HEK293 (cell line): ENCODE results near the gene KIRREL1.

ENCODE experiments used
- CTCF ChIA-PET: fragments of 350-600 bp; formaldehyde crosslinking; extraction: SDS; loops from one replicate; lab custom pipeline; 2021; ENCODE audit warnings: antibody characterized with exemption; lab: Yijun Ruan, JAX
- POLR2A ChIA-PET: fragments of 300-600 bp; formaldehyde crosslinking; extraction: SDS; loops from one replicate; lab custom pipeline; 2020; ENCODE audit warnings: antibody characterized with exemption, inconsistent platforms; lab: Yijun Ruan, JAX
- H3K27ac ChIP-seq: fragments of 200-500 bp; sonication (Bioruptor generic); 2 replicates; pipeline ENCODE4 v1.5.1; 2014; ENCODE audit warnings: low read depth, low read length, control low read depth, inconsistent platforms; ENCODE audit errors: extremely low read depth
- H3K36me3 ChIP-seq, 2 experiments: fragments of 200-500 bp in 1 of 2; sonication (Bioruptor generic) in 1 of 2; 1 replicate in 1 of 2; 2 replicates in 1 of 2; pipeline ENCODE4 v1.5.1; 2014 to 2017; ENCODE audit warnings: inconsistent platforms in 2 of 2, low read length in 2 of 2; ENCODE audit not compliant: control insufficient read depth in 2 of 2, insufficient read depth in 1 of 2
- H3K4me1 ChIP-seq: fragments of 200-500 bp; sonication (Bioruptor generic); 2 replicates; pipeline ENCODE4 v1.5.1; 2014; ENCODE audit warnings: mild to moderate bottlenecking, low read length, inconsistent platforms; ENCODE audit not compliant: control insufficient read depth, insufficient read depth
- H3K4me3 ChIP-seq: 2 replicates; pipeline ENCODE4 v1.5.1; 2011; ENCODE audit warnings: low read depth, mild to moderate bottlenecking, control low read depth, low read length, moderate library complexity
- H3K9me3 ChIP-seq: fragments of 200-500 bp; sonication (Bioruptor generic); 2 replicates; pipeline ENCODE4 v1.5.1; 2014; ENCODE audit warnings: low read depth, low read length, inconsistent platforms; ENCODE audit not compliant: control insufficient read depth, insufficient read depth
- BCL11B ChIP-seq: fragments of 450-650 bp; formaldehyde crosslinking; IDR thresholded peaks from 2 replicates; pipeline ENCODE4 v1.5.1; 2016; ENCODE audit warnings: low read depth, missing biosample characterization, missing genetic modification characterization
- GFI1B ChIP-seq: fragments of 450-650 bp; formaldehyde crosslinking; IDR thresholded peaks from 2 replicates; pipeline ENCODE4 v1.5.1; 2016; ENCODE audit warnings: missing biosample characterization, missing genetic modification characterization
- KLF16 ChIP-seq: fragments of 450-650 bp; formaldehyde crosslinking; IDR thresholded peaks from 2 replicates; pipeline ENCODE4 v1.5.1; 2017; ENCODE audit warnings: missing biosample characterization, missing genetic modification characterization
- KLF9 ChIP-seq: fragments of 450-650 bp; formaldehyde crosslinking; IDR thresholded peaks from 2 replicates; pipeline ENCODE4 v1.5.1; 2016; ENCODE audit warnings: missing biosample characterization, missing genetic modification characterization, low read depth
- OSR2 ChIP-seq: fragments of 450-650 bp; formaldehyde crosslinking; IDR thresholded peaks from 2 replicates; pipeline ENCODE4 v1.5.1; 2016; ENCODE audit warnings: missing biosample characterization, missing genetic modification characterization
- YY1 ChIP-seq: fragments of 450-650 bp; formaldehyde crosslinking; IDR thresholded peaks from 2 replicates; pipeline ENCODE4 v1.5.1; 2018; ENCODE audit warnings: missing biosample characterization, missing genetic modification characterization
- ZBTB48 ChIP-seq: fragments of 450-650 bp; formaldehyde crosslinking; IDR thresholded peaks from 2 replicates; pipeline ENCODE4 v1.5.1; 2016; ENCODE audit warnings: missing biosample characterization, missing genetic modification characterization
- ZNF10 ChIP-seq: fragments of 450-650 bp; formaldehyde crosslinking; IDR thresholded peaks from 2 replicates; pipeline ENCODE4 v1.5.1; 2017; ENCODE audit warnings: missing biosample characterization, missing genetic modification characterization
- ZNF157 ChIP-seq: fragments of 450-650 bp; formaldehyde crosslinking; IDR thresholded peaks from 2 replicates; pipeline ENCODE4 v1.5.1; 2016; ENCODE audit warnings: missing biosample characterization, missing genetic modification characterization
- ZNF24 ChIP-seq: fragments of 450-650 bp; formaldehyde crosslinking; IDR thresholded peaks from 2 replicates; pipeline ENCODE4 v1.5.1; 2016; ENCODE audit warnings: missing biosample characterization, missing genetic modification characterization
- ZNF48 ChIP-seq: fragments of 450-650 bp; formaldehyde crosslinking; IDR thresholded peaks from 2 replicates; pipeline ENCODE4 v1.5.1; 2016; ENCODE audit warnings: missing biosample characterization, missing genetic modification characterization
- ZNF629 ChIP-seq: fragments of 450-650 bp; formaldehyde crosslinking; IDR thresholded peaks from 2 replicates; pipeline ENCODE4 v1.5.1; 2017; ENCODE audit warnings: missing biosample characterization, missing genetic modification characterization
- ZNF654 ChIP-seq: fragments of 450-650 bp; formaldehyde crosslinking; IDR thresholded peaks from 2 replicates; pipeline ENCODE4 v1.5.1; 2016; ENCODE audit warnings: low read depth, missing biosample characterization, missing genetic modification characterization
- ZNF658 ChIP-seq: fragments of 450-650 bp; formaldehyde crosslinking; IDR thresholded peaks from 2 replicates; pipeline ENCODE4; 2016; ENCODE audit warnings: missing biosample characterization, missing genetic modification characterization
- ZNF677 ChIP-seq: fragments of 450-650 bp; IDR thresholded peaks from 2 replicates; pipeline ENCODE4 v1.5.0; 2018; ENCODE audit warnings: missing biosample characterization, mild to moderate bottlenecking, missing genetic modification characterization, moderate library complexity
- ZNF747 ChIP-seq: fragments of 450-650 bp; formaldehyde crosslinking; IDR thresholded peaks from 2 replicates; pipeline ENCODE4 v1.5.1; 2016; ENCODE audit warnings: missing biosample characterization, missing genetic modification characterization
- ZNF768 ChIP-seq: fragments of 450-650 bp; formaldehyde crosslinking; IDR thresholded peaks from 2 replicates; pipeline ENCODE4 v1.5.1; 2018; ENCODE audit warnings: missing biosample characterization, mild to moderate bottlenecking, missing genetic modification characterization
- ZNF776 ChIP-seq: fragments of 450-650 bp; formaldehyde crosslinking; IDR thresholded peaks from 2 replicates; pipeline ENCODE4 v1.5.0; 2017; ENCODE audit warnings: missing biosample characterization, missing genetic modification characterization, borderline replicate concordance
- TF ChIP-seq, protein P1 (sequence below): fragments of 450-650 bp; formaldehyde crosslinking; IDR thresholded peaks from 2 replicates; pipeline ENCODE4 v1.5.1; 2016; ENCODE audit warnings: missing biosample characterization, missing genetic modification characterization
- TF ChIP-seq, protein P2 (sequence below): fragments of 450-650 bp; formaldehyde crosslinking; IDR thresholded peaks from 2 replicates; pipeline ENCODE4 v1.5.1; 2016; ENCODE audit warnings: missing biosample characterization, missing genetic modification characterization
- TF ChIP-seq, protein P3 (sequence below): fragments of 450-650 bp; formaldehyde crosslinking; IDR thresholded peaks from 2 replicates; pipeline ENCODE4 v1.5.1; 2016; ENCODE audit warnings: missing biosample characterization, missing genetic modification characterization
- TF ChIP-seq, protein P4 (sequence below): fragments of 450-650 bp; formaldehyde crosslinking; IDR thresholded peaks from 2 replicates; pipeline ENCODE4 v1.5.1; 2016; ENCODE audit warnings: missing biosample characterization, missing genetic modification characterization
- TF ChIP-seq, protein P5 (sequence below): sonication (generic); formaldehyde crosslinking; IDR thresholded peaks from 2 replicates; pipeline ENCODE4 v1.8.1; 2022; ENCODE audit warnings: mild to moderate bottlenecking, moderate library complexity, missing genetic modification reagents

KIRREL1 gene

DNA sequence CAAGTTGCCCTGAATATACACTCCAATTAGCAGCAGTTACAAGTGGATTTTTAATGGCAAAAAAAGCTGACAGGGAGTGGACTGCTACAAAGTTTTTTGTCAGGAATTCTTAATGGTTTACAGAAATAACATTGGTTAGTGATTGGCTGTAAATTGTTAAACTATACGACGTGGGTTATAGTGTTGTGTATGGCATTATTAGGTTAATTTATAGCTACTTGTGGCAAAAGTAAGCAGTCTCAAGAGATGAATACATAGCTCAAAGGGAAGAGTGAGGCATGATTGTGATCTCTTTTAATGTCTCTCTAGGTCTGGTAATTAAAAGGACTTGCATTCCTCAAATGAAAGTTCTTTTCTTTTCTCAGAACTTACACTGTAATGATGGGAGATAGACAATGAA lies 111.4 kb downstream of the KIRREL1 start:
- CTCF ChIA-PET: interaction anchor here (0.6 to 4.4 kb wide), 6 partner anchors 8 to 196 kb away, joined by 3 to 26 read pairs (median 12); no protein-coding TSS in a partner anchor
- POLR2A ChIA-PET: no interaction called here
- H3K4me3 ChIP-seq: no peak overlapping the region
- TF ChIP-seq ZNF24 (tag by site-specific recombination) (no peak), KLF9 (tag by site-specific recombination) (no peak), GFI1B (tag by site-specific recombination) (no peak), BCL11B (no peak), ZBTB48 (no peak), ZNF677 (tag by site-specific recombination) (no peak), ZNF48 (tag by site-specific recombination) (no peak)
- TF ChIP-seq, protein P1, sequence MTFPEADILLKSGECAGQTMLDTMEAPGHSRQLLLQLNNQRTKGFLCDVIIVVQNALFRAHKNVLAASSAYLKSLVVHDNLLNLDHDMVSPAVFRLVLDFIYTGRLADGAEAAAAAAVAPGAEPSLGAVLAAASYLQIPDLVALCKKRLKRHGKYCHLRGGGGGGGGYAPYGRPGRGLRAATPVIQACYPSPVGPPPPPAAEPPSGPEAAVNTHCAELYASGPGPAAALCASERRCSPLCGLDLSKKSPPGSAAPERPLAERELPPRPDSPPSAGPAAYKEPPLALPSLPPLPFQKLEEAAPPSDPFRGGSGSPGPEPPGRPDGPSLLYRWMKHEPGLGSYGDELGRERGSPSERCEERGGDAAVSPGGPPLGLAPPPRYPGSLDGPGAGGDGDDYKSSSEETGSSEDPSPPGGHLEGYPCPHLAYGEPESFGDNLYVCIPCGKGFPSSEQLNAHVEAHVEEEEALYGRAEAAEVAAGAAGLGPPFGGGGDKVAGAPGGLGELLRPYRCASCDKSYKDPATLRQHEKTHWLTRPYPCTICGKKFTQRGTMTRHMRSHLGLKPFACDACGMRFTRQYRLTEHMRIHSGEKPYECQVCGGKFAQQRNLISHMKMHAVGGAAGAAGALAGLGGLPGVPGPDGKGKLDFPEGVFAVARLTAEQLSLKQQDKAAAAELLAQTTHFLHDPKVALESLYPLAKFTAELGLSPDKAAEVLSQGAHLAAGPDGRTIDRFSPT (tag by site-specific recombination): no peak
- TF ChIP-seq, protein P2, sequence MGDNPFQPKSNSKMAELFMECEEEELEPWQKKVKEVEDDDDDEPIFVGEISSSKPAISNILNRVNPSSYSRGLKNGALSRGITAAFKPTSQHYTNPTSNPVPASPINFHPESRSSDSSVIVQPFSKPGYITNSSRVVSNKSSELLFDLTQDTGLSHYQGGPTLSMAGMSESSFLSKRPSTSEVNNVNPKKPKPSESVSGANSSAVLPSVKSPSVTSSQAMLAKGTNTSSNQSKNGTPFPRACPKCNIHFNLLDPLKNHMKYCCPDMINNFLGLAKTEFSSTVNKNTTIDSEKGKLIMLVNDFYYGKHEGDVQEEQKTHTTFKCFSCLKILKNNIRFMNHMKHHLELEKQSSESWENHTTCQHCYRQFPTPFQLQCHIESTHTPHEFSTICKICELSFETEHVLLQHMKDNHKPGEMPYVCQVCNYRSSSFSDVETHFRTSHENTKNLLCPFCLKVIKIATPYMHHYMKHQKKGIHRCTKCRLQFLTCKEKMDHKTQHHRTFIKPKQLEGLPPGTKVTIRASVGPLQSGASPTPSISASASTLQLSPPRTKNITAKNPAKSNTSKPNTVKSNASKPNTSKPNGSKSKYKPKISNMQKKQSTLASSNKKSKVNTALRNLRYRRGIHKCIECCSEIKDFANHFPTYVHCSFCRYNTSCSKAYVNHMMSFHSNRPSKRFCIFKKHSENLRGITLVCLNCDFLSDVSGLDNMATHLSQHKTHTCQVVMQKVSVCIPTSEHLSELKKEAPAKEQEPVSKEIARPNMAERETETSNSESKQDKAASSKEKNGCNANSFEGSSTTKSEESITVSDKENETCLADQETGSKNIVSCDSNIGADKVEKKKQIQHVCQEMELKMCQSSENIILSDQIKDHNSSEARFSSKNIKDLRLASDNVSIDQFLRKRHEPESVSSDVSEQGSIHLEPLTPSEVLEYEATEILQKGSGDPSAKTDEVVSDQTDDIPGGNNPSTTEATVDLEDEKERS: no peak
- TF ChIP-seq, protein P3, sequence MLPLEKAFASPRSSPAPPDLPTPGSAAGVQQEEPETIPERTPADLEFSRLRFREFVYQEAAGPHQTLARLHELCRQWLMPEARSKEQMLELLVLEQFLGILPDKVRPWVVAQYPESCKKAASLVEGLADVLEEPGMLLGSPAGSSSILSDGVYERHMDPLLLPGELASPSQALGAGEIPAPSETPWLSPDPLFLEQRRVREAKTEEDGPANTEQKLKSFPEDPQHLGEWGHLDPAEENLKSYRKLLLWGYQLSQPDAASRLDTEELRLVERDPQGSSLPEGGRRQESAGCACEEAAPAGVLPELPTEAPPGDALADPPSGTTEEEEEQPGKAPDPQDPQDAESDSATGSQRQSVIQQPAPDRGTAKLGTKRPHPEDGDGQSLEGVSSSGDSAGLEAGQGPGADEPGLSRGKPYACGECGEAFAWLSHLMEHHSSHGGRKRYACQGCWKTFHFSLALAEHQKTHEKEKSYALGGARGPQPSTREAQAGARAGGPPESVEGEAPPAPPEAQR (tag by site-specific recombination): no peak
- no peak overlapping the region for H3K27ac ChIP-seq
- H3K4me1 ChIP-seq: no peaks in the 10 kb centered on the region
- no peaks in the 10 kb centered on the region for H3K36me3 ChIP-seq
- H3K9me3 ChIP-seq: no peaks in the 10 kb centered on the region

DNA sequence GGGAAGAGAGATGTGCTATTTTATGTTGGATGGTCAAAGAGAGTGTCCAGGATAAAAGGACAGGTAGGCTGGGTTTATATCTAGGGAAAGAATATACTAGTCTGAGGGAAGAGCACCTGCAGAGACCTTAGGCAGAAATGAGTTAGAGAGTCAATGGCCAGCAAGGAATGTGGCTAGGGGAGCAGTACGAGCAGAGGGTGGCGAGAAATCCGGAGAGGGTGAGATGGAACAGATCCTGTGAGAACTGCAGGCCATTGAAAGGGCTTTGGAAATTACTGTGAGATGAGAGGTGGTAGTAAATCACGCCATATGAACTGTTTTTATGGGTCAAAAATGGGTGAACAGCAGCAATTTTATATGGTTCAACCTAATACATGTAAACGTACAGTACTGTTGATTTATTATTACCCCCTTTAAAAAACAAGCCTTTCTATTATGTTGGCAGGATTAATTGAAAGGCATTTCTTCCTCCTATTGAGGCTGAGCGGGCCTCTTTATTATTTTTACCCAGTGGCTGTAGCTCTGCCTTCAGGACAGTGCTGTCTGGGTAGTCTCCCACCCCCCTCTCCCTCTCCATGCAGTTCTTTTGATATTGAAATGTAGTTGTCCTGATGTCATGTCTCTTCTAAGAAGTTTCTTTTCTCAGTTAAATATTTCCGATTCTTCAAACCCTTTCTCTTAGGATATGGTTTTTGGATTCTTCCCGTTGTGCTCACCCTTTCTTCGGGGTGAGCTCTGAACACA lies 112.1 kb downstream of the KIRREL1 start:
- H3K27ac ChIP-seq: no peak overlapping the region
- H3K36me3 ChIP-seq: no peaks in the 10 kb centered on the region
- no peaks in the 10 kb centered on the region for H3K9me3 ChIP-seq
- CTCF ChIA-PET: interaction anchor here (0.6 to 4.1 kb wide), 6 partner anchors 8 to 195 kb away, joined by 3 to 26 read pairs (median 8); no protein-coding TSS in a partner anchor
- no peak for TF ChIP-seq BCL11B
- TF ChIP-seq ZNF629 (tag by site-specific recombination): no peak
- no peak for TF ChIP-seq ZNF157
- TF ChIP-seq ZNF654 (tag by site-specific recombination): no peak
- TF ChIP-seq ZNF768 (tag by site-specific recombination): no peak
- no peak for TF ChIP-seq ZNF10
- no peak for TF ChIP-seq ZNF776 (tag by site-specific recombination)
- no peak for TF ChIP-seq YY1 (tag by site-specific recombination)
- TF ChIP-seq OSR2 (tag by site-specific recombination): no peak
- TF ChIP-seq KLF16 (tag by site-specific recombination): no peak
- TF ChIP-seq ZNF747 (tag by site-specific recombination): no peak
- TF ChIP-seq, protein P4, sequence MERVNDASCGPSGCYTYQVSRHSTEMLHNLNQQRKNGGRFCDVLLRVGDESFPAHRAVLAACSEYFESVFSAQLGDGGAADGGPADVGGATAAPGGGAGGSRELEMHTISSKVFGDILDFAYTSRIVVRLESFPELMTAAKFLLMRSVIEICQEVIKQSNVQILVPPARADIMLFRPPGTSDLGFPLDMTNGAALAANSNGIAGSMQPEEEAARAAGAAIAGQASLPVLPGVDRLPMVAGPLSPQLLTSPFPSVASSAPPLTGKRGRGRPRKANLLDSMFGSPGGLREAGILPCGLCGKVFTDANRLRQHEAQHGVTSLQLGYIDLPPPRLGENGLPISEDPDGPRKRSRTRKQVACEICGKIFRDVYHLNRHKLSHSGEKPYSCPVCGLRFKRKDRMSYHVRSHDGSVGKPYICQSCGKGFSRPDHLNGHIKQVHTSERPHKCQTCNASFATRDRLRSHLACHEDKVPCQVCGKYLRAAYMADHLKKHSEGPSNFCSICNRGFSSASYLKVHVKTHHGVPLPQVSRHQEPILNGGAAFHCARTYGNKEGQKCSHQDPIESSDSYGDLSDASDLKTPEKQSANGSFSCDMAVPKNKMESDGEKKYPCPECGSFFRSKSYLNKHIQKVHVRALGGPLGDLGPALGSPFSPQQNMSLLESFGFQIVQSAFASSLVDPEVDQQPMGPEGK (tag by site-specific recombination): no peak
- no peak for TF ChIP-seq ZNF658
- TF ChIP-seq, protein P5, sequence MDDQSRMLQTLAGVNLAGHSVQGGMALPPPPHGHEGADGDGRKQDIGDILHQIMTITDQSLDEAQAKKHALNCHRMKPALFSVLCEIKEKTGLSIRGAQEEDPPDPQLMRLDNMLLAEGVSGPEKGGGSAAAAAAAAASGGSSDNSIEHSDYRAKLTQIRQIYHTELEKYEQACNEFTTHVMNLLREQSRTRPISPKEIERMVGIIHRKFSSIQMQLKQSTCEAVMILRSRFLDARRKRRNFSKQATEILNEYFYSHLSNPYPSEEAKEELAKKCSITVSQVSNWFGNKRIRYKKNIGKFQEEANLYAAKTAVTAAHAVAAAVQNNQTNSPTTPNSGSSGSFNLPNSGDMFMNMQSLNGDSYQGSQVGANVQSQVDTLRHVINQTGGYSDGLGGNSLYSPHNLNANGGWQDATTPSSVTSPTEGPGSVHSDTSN (CRISPR knock-in tag): no peak
- no peaks in the 10 kb centered on the region for H3K4me1 ChIP-seq
- no peak overlapping the region for H3K4me3 ChIP-seq
- POLR2A ChIA-PET: no interaction called here
